IMR-90 (cell line): ENCODE measurements around the gene MLX. TPM values are rescaled to one million over a fixed set of nuclear protein-coding genes. Genes with fewer than 3 reads are reported as not detected.
A peak's percentile ranks its signal among the peaks of the same experiment; 100 is the strongest.

Experiments used
- ATAC-seq: fragments of 200-7000 bp; cut with Tn5 transposase; 2 replicates; pipeline ENCODE4 v1.9.1; 2020; ENCODE audit warnings: low read depth, mild to moderate bottlenecking, moderate library complexity
- BruUV-seq: library from RNA; stranded (reverse); fragments of 400-500 nt; replicated peaks from 2 replicates; lab custom pipeline; 2021; lab: Mats Ljungman, UMichigan
- CTCF ChIA-PET: fragments of 300-600 bp; formaldehyde crosslinking; extraction: SDS; loops from one replicate; lab custom pipeline; 2021; ENCODE audit warnings: antibody characterized with exemption; lab: Yijun Ruan, JAX
- POLR2A ChIA-PET: fragments of 300-600 bp; sonication (Branson Sonifier 250); formaldehyde crosslinking; loops from one replicate; lab custom pipeline; 2022; ENCODE audit warnings: antibody characterized with exemption; ENCODE audit not compliant: unreplicated experiment; lab: Charles Lee
- DNase-seq: peaks from one replicate; pipeline ENCODE4 v3.0.0; 2013
- H2AFZ ChIP-seq: replicated peaks from 2 replicates; pipeline ENCODE3; 2013; ENCODE audit warnings: low read length, mild to moderate bottlenecking; ENCODE audit not compliant: poor library complexity
- H2AK5ac ChIP-seq: 2 replicates; pipeline ENCODE4 v1.6.1; 2013; ENCODE audit warnings: low read depth, low read length, inconsistent platforms
- H2AK9ac ChIP-seq: replicated peaks from 2 replicates; pipeline ENCODE3; 2013; ENCODE audit warnings: mild to moderate bottlenecking, low read depth, low read length, moderate library complexity; ENCODE audit not compliant: poor library complexity
- H2BK120ac ChIP-seq: 2 replicates; pipeline ENCODE4 v1.6.1; 2013; ENCODE audit warnings: low read depth, low read length, inconsistent platforms
- H2BK15ac ChIP-seq: 3 replicates; pipeline ENCODE4 v1.6.1; 2013; ENCODE audit warnings: low read depth, low read length, inconsistent platforms
- H2BK20ac ChIP-seq: 2 replicates; pipeline ENCODE4 v1.6.1; 2013; ENCODE audit warnings: low read depth, mild to moderate bottlenecking, inconsistent platforms, low read length, moderate library complexity
- H2BK5ac ChIP-seq: 2 replicates; pipeline ENCODE4 v1.6.1; 2013; ENCODE audit warnings: mild to moderate bottlenecking, low read depth, low read length, inconsistent platforms; ENCODE audit not compliant: poor library complexity, severe bottlenecking
- H3K14ac ChIP-seq: replicated peaks from 2 replicates; pipeline ENCODE4 v1.6.1; 2013; ENCODE audit warnings: low read depth, low read length, inconsistent platforms
- H3K18ac ChIP-seq: 2 replicates; pipeline ENCODE4 v1.6.1; 2013; ENCODE audit warnings: low read depth, low read length, control low read depth
- H3K23ac ChIP-seq: 2 replicates; pipeline ENCODE4 v1.6.1; 2013; ENCODE audit warnings: low read depth, low read length, inconsistent platforms
- H3K27ac ChIP-seq: 2 replicates; pipeline ENCODE4 v1.5.1; 2013; ENCODE audit warnings: mild to moderate bottlenecking, control low read depth, low read length; ENCODE audit not compliant: insufficient read depth
- H3K27me3 ChIP-seq: 2 replicates; pipeline ENCODE4 v1.6.1; 2013; ENCODE audit warnings: low read length; ENCODE audit not compliant: control insufficient read depth, insufficient read depth
- H3K36me3 ChIP-seq: 2 replicates; pipeline ENCODE4 v1.6.1; 2013; ENCODE audit warnings: low read length, mixed read lengths; ENCODE audit not compliant: control insufficient read depth, insufficient read depth
- H3K4ac ChIP-seq: 2 replicates; pipeline ENCODE4 v1.6.1; 2013; ENCODE audit warnings: low read depth, low read length, inconsistent platforms
- H3K4me1 ChIP-seq: 2 replicates; pipeline ENCODE4 v1.6.1; 2013; ENCODE audit warnings: low read length, mixed read lengths; ENCODE audit not compliant: control insufficient read depth, insufficient read depth
- H3K4me2 ChIP-seq: 2 replicates; pipeline ENCODE4 v1.6.1; 2013; ENCODE audit warnings: low read depth, mild to moderate bottlenecking, control low read depth, low read length, moderate library complexity
- H3K4me3 ChIP-seq: 2 replicates; pipeline ENCODE4 v1.5.1; 2013; ENCODE audit warnings: low read depth, mild to moderate bottlenecking, control low read depth, low read length, moderate library complexity; ENCODE audit not compliant: insufficient read depth
- H3K56ac ChIP-seq: 2 replicates; pipeline ENCODE4 v1.6.1; 2013; ENCODE audit warnings: low read length, inconsistent platforms; ENCODE audit not compliant: insufficient read depth; ENCODE audit errors: extremely low read depth
- H3K79me1 ChIP-seq, 2 experiments: 2 replicates each; pipeline ENCODE4 v1.6.1; 2013; ENCODE audit warnings: low read length in 2 of 2, inconsistent platforms in 1 of 2, low read depth in 1 of 2
- H3K9ac ChIP-seq: 2 replicates; pipeline ENCODE4 v1.6.1; 2013; ENCODE audit warnings: low read depth, low read length, control low read depth
- H3K9me1 ChIP-seq: 2 replicates; pipeline ENCODE4 v1.6.1; 2013; ENCODE audit warnings: low read length, inconsistent platforms; ENCODE audit not compliant: insufficient read depth
- H3K9me3 ChIP-seq: 2 replicates; pipeline ENCODE4 v1.6.1; 2013; ENCODE audit warnings: low read length; ENCODE audit not compliant: control insufficient read depth, insufficient read depth
- H4K20me1 ChIP-seq: 2 replicates; pipeline ENCODE4 v1.6.1; 2013; ENCODE audit warnings: low read length, inconsistent platforms; ENCODE audit not compliant: insufficient read depth
- H4K5ac ChIP-seq: 2 replicates; pipeline ENCODE4 v1.6.1; 2013; ENCODE audit warnings: mild to moderate bottlenecking, low read depth, low read length, control low read depth
- H4K8ac ChIP-seq, 2 experiments: 2 replicates each; pipeline ENCODE4 v1.6.1; 2013; ENCODE audit warnings: low read depth in 2 of 2, low read length in 2 of 2, control low read depth in 1 of 2, inconsistent platforms in 1 of 2
- H4K91ac ChIP-seq: 2 replicates; pipeline ENCODE4 v1.6.1; 2013; ENCODE audit warnings: low read depth, low read length, inconsistent platforms; ENCODE audit not compliant: insufficient read depth
- BHLHE40 ChIP-seq: fragments of 150-350 bp; IDR thresholded peaks from 2 replicates; pipeline ENCODE4 v1.6.1; 2016; ENCODE audit warnings: mild to moderate bottlenecking, low read depth, low read length
- CEBPB ChIP-seq: IDR thresholded peaks from 2 replicates; pipeline ENCODE4 v1.6.1; 2012; ENCODE audit warnings: low read depth, low read length, improper control_type of control experiment
- CHD1 ChIP-seq: IDR thresholded peaks from 2 replicates; pipeline ENCODE4 v1.6.1; 2012; ENCODE audit warnings: low read depth, low read length, improper control_type of control experiment
- ELK1 ChIP-seq: fragments of 150-350 bp; IDR thresholded peaks from 2 replicates; pipeline ENCODE4 v1.6.1; 2016; ENCODE audit warnings: low read depth, mild to moderate bottlenecking, low read length, moderate library complexity, borderline replicate concordance
- FOS ChIP-seq: fragments of 150-350 bp; IDR thresholded peaks from 2 replicates; pipeline ENCODE4 v1.6.1; 2016; ENCODE audit warnings: low read depth, low read length
- MAFK ChIP-seq: IDR thresholded peaks from 2 replicates; pipeline ENCODE4 v1.6.1; 2012; ENCODE audit warnings: low read depth, low read length, improper control_type of control experiment
- MAZ ChIP-seq: IDR thresholded peaks from 2 replicates; pipeline ENCODE4 v1.6.1; 2012; ENCODE audit warnings: low read depth, mild to moderate bottlenecking, low read length, improper control_type of control experiment, moderate library complexity, borderline replicate concordance
- MXI1 ChIP-seq: IDR thresholded peaks from 2 replicates; pipeline ENCODE4 v1.6.1; 2012; ENCODE audit warnings: low read depth, mild to moderate bottlenecking, low read length, moderate library complexity, borderline replicate concordance
- NFE2L2 ChIP-seq: fragments of 150-350 bp; IDR thresholded peaks from 2 replicates; pipeline ENCODE4 v1.6.1; 2016; ENCODE audit warnings: low read depth, mild to moderate bottlenecking, low read length
- RAD21 ChIP-seq: IDR thresholded peaks from 2 replicates; pipeline ENCODE4 v1.6.1; 2012; ENCODE audit warnings: low read length, improper control_type of control experiment
- RCOR1 ChIP-seq: IDR thresholded peaks from 2 replicates; pipeline ENCODE4 v1.6.1; 2012; ENCODE audit warnings: mild to moderate bottlenecking, low read length, improper control_type of control experiment; ENCODE audit not compliant: insufficient replicate concordance
- RFX5 ChIP-seq: IDR thresholded peaks from 2 replicates; pipeline ENCODE4 v1.8.0; 2012; ENCODE audit warnings: low read depth, mild to moderate bottlenecking, low read length, moderate library complexity
- SMC3 ChIP-seq: fragments of 150-350 bp; IDR thresholded peaks from 2 replicates; pipeline ENCODE4 v1.6.1; 2016; ENCODE audit warnings: low read depth, mild to moderate bottlenecking, antibody characterized with exemption, low read length, moderate library complexity
- WGBS, 2 experiments: methylation state at CpG; one replicate each; pipeline versions ENCODE4 v1.1.5 to v1.1.7; 2013; ENCODE audit warnings: missing lambda C conversion rate in 2 of 2; ENCODE audit not compliant: insufficient read length in 1 of 2; ENCODE audit errors: extremely low coverage in 2 of 2; 5-methylcytosine and 5-hydroxymethylcytosine counted together
- dilution Hi-C: fragments of 300-500 bp; cut with HindIII; formaldehyde crosslinking; loops from one replicate; pipeline ENCODE4 v1.14.3; 2018; ENCODE audit warnings: low sequenced_read_pairs; ENCODE audit not compliant: unreplicated experiment
- in situ Hi-C: fragments of 300-500 bp; cut with MboI; formaldehyde crosslinking; loops from 3 replicates; pipeline ENCODE4 v1.14.3; 2019; ENCODE audit warnings: low sequenced_read_pairs, inconsistent platforms, mixed read lengths
- intact Hi-C: fragments of 100-400 bp; cut with micrococcal nuclease; formaldehyde crosslinking; loops from 2 replicates; pipeline ENCODE4 v1.10.0; 2022
- polyA plus RNA-seq, 3 experiments: library from polyadenylated mRNA; depleted of rRNA; stranded (reverse); fragments of >200 nt; gene quantifications; 2 replicates each; pipeline ENCODE4 v1.2.3, GENCODE V29; 2012; ENCODE audit warnings: low replicate concordance in 1 of 3
- total RNA-seq: library from RNA; depleted of rRNA; stranded (reverse); fragments of >200 nt; gene quantifications from 2 replicates; pipeline ENCODE4 v1.2.3, GENCODE V29; 2012
- TF ChIP-seq, protein P1 (sequence below): conservative IDR thresholded peaks from 2 replicates; pipeline ENCODE4 v1.5.1; 2012; ENCODE audit warnings: mild to moderate bottlenecking, low read depth, low read length, improper control_type of control experiment
- TF ChIP-seq, protein P2 (sequence below): fragments of 150-350 bp; IDR thresholded peaks from 2 replicates; pipeline ENCODE4 v1.6.1; 2017; ENCODE audit warnings: mild to moderate bottlenecking, antibody characterized with exemption, low read length, low read depth

MLX gene
- total and polyA plus RNA-seq, 2 of the 4 experiments (the other 2 are of a cell fraction), result 37.8 to 45.6 TPM

- BruUV-seq, result no TSS peak
- ATAC-seq, result no peak
- in situ Hi-C loops, result loop anchor here (5.0 to 10.0 kb wide), 2 partner anchors 199 to 296 kb away; no protein-coding TSS in a partner anchor
- H4K91ac ChIP-seq, result peak overlapping the region; percentile 100
- peak overlapping the region; percentile 99 for H2BK5ac ChIP-seq
- H2AK9ac ChIP-seq, result peak overlapping the region; percentile 100
- peak overlapping the region; percentile 83 for H3K9ac ChIP-seq
- peak overlapping the region; percentile 81 for H4K5ac ChIP-seq
- dilution Hi-C loops, result no loop called here
- no peak overlapping the region for H3K4me3 ChIP-seq
- H2BK120ac ChIP-seq, result peak overlapping the region; percentile 100
- peak overlapping the region; percentile 97 for H3K18ac ChIP-seq
- H2AFZ ChIP-seq, result no peak overlapping the region
- peaks cover 58% of the 10 kb centered on the region for H3K4me1 ChIP-seq
- H2AK5ac ChIP-seq, result peak overlapping the region; percentile 100
- H3K56ac ChIP-seq, result peak overlapping the region; percentile 98
- H3K36me3 ChIP-seq, result peaks cover 2% of the 10 kb centered on the region; the same call in 1 of the 2 replicates
- peaks cover 34% of the 10 kb centered on the region for H3K9me1 ChIP-seq
- POLR2A ChIA-PET, result interaction anchor here (4.2 kb wide), 1 partner anchor 98 kb away, joined by 17 read pairs; the partner anchor contains the start of gene CAVIN1
- H4K8ac ChIP-seq, result peak overlapping the region; percentile 99 to 100
- no peak overlapping the region; the same call in 1 of the 2 replicates for H3K4me2 ChIP-seq
- H3K27me3 ChIP-seq, result no peaks in the 10 kb centered on the region
- DNase-seq, result no peak
- H3K27ac ChIP-seq, result peak overlapping the region; percentile 99
- intact Hi-C loops, result loop anchor here (2.0 to 10.0 kb wide), 2 partner anchors 98 to 386 kb away; partner anchors contain the start of gene CAVIN1
- TF ChIP-seq RFX5, result no peak
- no peak for TF ChIP-seq BHLHE40
- no peak for TF ChIP-seq ELK1
- TF ChIP-seq MAFK, result no peak
- no peak for TF ChIP-seq SMC3
- TF ChIP-seq RAD21, result no peak
- TF ChIP-seq MAZ, result no peak
- TF ChIP-seq FOS, result no peak
- TF ChIP-seq, protein P1, sequence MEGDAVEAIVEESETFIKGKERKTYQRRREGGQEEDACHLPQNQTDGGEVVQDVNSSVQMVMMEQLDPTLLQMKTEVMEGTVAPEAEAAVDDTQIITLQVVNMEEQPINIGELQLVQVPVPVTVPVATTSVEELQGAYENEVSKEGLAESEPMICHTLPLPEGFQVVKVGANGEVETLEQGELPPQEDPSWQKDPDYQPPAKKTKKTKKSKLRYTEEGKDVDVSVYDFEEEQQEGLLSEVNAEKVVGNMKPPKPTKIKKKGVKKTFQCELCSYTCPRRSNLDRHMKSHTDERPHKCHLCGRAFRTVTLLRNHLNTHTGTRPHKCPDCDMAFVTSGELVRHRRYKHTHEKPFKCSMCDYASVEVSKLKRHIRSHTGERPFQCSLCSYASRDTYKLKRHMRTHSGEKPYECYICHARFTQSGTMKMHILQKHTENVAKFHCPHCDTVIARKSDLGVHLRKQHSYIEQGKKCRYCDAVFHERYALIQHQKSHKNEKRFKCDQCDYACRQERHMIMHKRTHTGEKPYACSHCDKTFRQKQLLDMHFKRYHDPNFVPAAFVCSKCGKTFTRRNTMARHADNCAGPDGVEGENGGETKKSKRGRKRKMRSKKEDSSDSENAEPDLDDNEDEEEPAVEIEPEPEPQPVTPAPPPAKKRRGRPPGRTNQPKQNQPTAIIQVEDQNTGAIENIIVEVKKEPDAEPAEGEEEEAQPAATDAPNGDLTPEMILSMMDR, result no peak
- no peak for TF ChIP-seq NFE2L2
- no peak for TF ChIP-seq CHD1
- no peak for TF ChIP-seq CEBPB
- no peak for TF ChIP-seq RCOR1
- TF ChIP-seq, protein P2, sequence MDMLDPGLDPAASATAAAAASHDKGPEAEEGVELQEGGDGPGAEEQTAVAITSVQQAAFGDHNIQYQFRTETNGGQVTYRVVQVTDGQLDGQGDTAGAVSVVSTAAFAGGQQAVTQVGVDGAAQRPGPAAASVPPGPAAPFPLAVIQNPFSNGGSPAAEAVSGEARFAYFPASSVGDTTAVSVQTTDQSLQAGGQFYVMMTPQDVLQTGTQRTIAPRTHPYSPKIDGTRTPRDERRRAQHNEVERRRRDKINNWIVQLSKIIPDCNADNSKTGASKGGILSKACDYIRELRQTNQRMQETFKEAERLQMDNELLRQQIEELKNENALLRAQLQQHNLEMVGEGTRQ, result no peak
- TF ChIP-seq MXI1, result no peak
- H3K23ac ChIP-seq, result peak overlapping the region; percentile 99
- H3K4ac ChIP-seq, result peak overlapping the region; percentile 100
- H3K9me3 ChIP-seq, result no peaks in the 10 kb centered on the region
- no peaks in the 10 kb centered on the region; the same call in 1 of the 2 replicates for H4K20me1 ChIP-seq
- no CpG with 5 or more reads among the region's 8 CpGs for WGBS, 2 experiments
- CTCF ChIA-PET, result interaction anchor here (1.9 kb wide), 1 partner anchor 198 kb away, joined by 4 read pairs; no protein-coding TSS in a partner anchor
- H2BK15ac ChIP-seq, result peak overlapping the region; percentile 100
- H3K79me1 ChIP-seq, result peaks cover 9 to 57% of the 10 kb centered on the region in 2 experiments; a peak in 3 of 4 replicates
- H2BK20ac ChIP-seq, result peak overlapping the region; percentile 98
- peak overlapping the region; percentile 99 for H3K14ac ChIP-seq
Measured at GRCh38 chr17:42521036-42521435, 45.9 kb upstream of the MLX start.
